ENCODE measurements around the gene SPATA33. TPM values are rescaled to one million over a fixed set of nuclear protein-coding genes. Genes with fewer than 3 reads are reported as not detected.
"Not testable (repeated sequence)": the region's sequence is repeated elsewhere in the genome, so short reads cannot be mapped to it uniquely, and the experiment has no call there.

The SPATA33 gene
- total RNA-seq, 4 donors from 2014 or later = 6.0 to 8.9 (median 7.5) TPM

- intact Hi-C loops (cut with DNase I) = no loop called here
- H3K9me3 ChIP-seq = no peaks in the 10 kb centered on the region
- no peak overlapping the region for H3K27ac ChIP-seq
- no peaks in the 10 kb centered on the region for H3K27me3 ChIP-seq
- TF ChIP-seq POLR2A (IDR thresholded peaks at IDR 0.05) = no peak
- TF ChIP-seq CTCF (IDR thresholded peaks at IDR 0.05) = no peak
- 85% methylated on average over 4 of the region's 19 CpGs; no CpG with 5 or more reads in 1 of the 2 donors for WGBS, 2 donors
- peaks cover 23% of the 10 kb centered on the region in 2 donors for H3K36me3 ChIP-seq
- H3K4me3 ChIP-seq (replicated peaks in 1 of 3) = no peak overlapping the region
- no peak for DNase-seq
- peaks cover 11 to 16% of the 10 kb centered on the region in 2 donors for H3K4me1 ChIP-seq
These were observed 39.6 kb downstream of the SPATA33 start for GRCh38 chr16:89697161-89697615.

GRCh38 chr16:89697616-89698331 is 40.1 kb downstream of the SPATA33 start:
- 90 to 91% methylated on average over 11 to 13 of the region's 32 CpGs for WGBS, 2 donors
- intact Hi-C loops (cut with DNase I) = no loop called here
- Histone ChIP-seq H3K36me3 (peaks cover 17% of the 10 kb centered on the region in 2 donors), H3K27ac (no peak overlapping the region), H3K4me3 (replicated peaks in 1 of 3) (no peak overlapping the region), H3K27me3 (no peaks in the 10 kb centered on the region), H3K9me3 (no peaks in the 10 kb centered on the region), H3K4me1 (peaks cover 11 to 20% of the 10 kb centered on the region in 2 donors)
- TF ChIP-seq POLR2A (IDR thresholded peaks at IDR 0.05) (no peak), CTCF (IDR thresholded peaks at IDR 0.05) (no peak)
- no peak for DNase-seq

GRCh38 chr16:89698717-89699116 is 41.1 kb downstream of the SPATA33 start:
- H3K36me3 ChIP-seq; DNase-seq; H3K4me3 ChIP-seq (replicated peaks in 1 of 3); intact Hi-C loops (cut with DNase I); H3K27me3 ChIP-seq; H3K27ac ChIP-seq; H3K9me3 ChIP-seq: not testable (repeated sequence)
- peaks cover 11 to 20% of the 10 kb centered on the region in 2 donors for H3K4me1 ChIP-seq
- 97 to 99% methylated on average over 14 of the region's 14 CpGs for WGBS, 2 donors

- H3K4me3 ChIP-seq (replicated peaks in 1 of 3); DNase-seq; H3K9me3 ChIP-seq; H3K27me3 ChIP-seq; H3K36me3 ChIP-seq: not testable (repeated sequence)
- intact Hi-C loops (cut with DNase I) = loop anchor here (10.0 kb wide), 1 partner anchor 165 kb away; no protein-coding TSS in a partner anchor
- peak overlapping the region in 2 of 3 donors; percentile 9 to 27 for H3K27ac ChIP-seq
- WGBS, 2 donors = 75 to 79% methylated on average over 9 to 12 of the region's 18 CpGs
- peaks cover 11 to 20% of the 10 kb centered on the region in 2 donors for H3K4me1 ChIP-seq
These were observed 42.0 kb downstream of the SPATA33 start for GRCh38 chr16:89699629-89700099.

GRCh38 chr16:89700100-89700648 is 42.5 kb downstream of the SPATA33 start:
- no peaks in the 10 kb centered on the region for H3K9me3 ChIP-seq
- TF ChIP-seq CTCF (IDR thresholded peaks at IDR 0.05) (peak; percentile 15 to 98 (median 86)), POLR2A (IDR thresholded peaks at IDR 0.05) (peak; percentile 13 to 75)
- no peaks in the 10 kb centered on the region for H3K27me3 ChIP-seq
- no peaks in the 10 kb centered on the region for H3K36me3 ChIP-seq
- intact Hi-C loops (cut with DNase I) = loop anchor here (10.0 kb wide), 1 partner anchor 165 kb away; no protein-coding TSS in a partner anchor
- WGBS, 2 donors = 0% methylated on average over 2 to 3 of the region's 30 CpGs
- peak; percentile 100 for DNase-seq
- peak overlapping the region in 2 of 3 donors; percentile 66 to 78 for H3K4me3 ChIP-seq (replicated peaks in 1 of 3)
- peaks cover 11 to 20% of the 10 kb centered on the region in 2 donors for H3K4me1 ChIP-seq
- peak overlapping the region; percentile 70 to 94 (median 75) for H3K27ac ChIP-seq
